GM12878 (cell line): ENCODE data around the gene FBRSL1. TPM values are rescaled to one million over a fixed set of nuclear protein-coding genes. Genes with fewer than 3 reads are reported as not detected.

Experiments used
- ATAC-seq: fragments of 200-7000 bp; cut with Tn5 transposase; 3 replicates; pipeline ENCODE4 v1.9.1; 2020; ENCODE audit warnings: mild to moderate bottlenecking, moderate library complexity
- BruUV-seq: library from RNA; stranded (reverse); fragments of 400-500 nt; replicated peaks from 2 replicates; lab custom pipeline; 2021; lab: Mats Ljungman, UMichigan
- CTCF ChIA-PET: fragments of 300-600 bp; sonication (Branson Sonifier 250); formaldehyde crosslinking; extraction: SDS; loops from one replicate; lab custom pipeline; 2021; ENCODE audit warnings: inconsistent platforms; lab: Yijun Ruan, JAX
- POLR2A ChIA-PET: fragments of 350-600 bp; formaldehyde crosslinking; extraction: SDS; loops from one replicate; lab custom pipeline; 2021; ENCODE audit warnings: inconsistent platforms; lab: Charles Lee
- RAD21 ChIA-PET: fragments of 300-600 bp; sonication (Branson Sonifier 250); formaldehyde crosslinking; loops from one replicate; lab custom pipeline; 2023; ENCODE audit warnings: antibody characterized with exemption; ENCODE audit not compliant: unreplicated experiment; lab: Charles Lee
- SMC1A ChIA-PET: fragments of 300-600 bp; sonication (Branson Sonifier 250); formaldehyde crosslinking; loops from one replicate; lab custom pipeline; 2023; ENCODE audit not compliant: unreplicated experiment, uncharacterized antibody; lab: Charles Lee
- DNase-seq: peaks from one replicate; pipeline ENCODE4 v3.0.0-alpha.2; 2011; ENCODE audit warnings: low read depth, low spot score
- FAIRE-seq: peaks from 3 replicates; lab custom pipeline; 2011; peaks lifted over from hg19 to GRCh38; lab: Jason Lieb, UNC
- H2AFZ ChIP-seq: 2 replicates; pipeline ENCODE4 v1.6.0; 2011; ENCODE audit warnings: low read depth, low read length, control low read depth; ENCODE audit not compliant: control insufficient read depth
- H3K27ac ChIP-seq: 2 replicates; pipeline ENCODE4 v1.5.1; 2011; ENCODE audit warnings: control low read depth; ENCODE audit not compliant: control insufficient read depth, insufficient read depth
- H3K27me3 ChIP-seq, 2 experiments: replicated peaks in 1 of 2; 2 replicates each; pipeline versions ENCODE4 v1.6.0 to v1.6.1; 2011; ENCODE audit warnings: low read length in 1 of 2; ENCODE audit not compliant: control insufficient read depth in 2 of 2, insufficient read depth in 2 of 2
- H3K36me3 ChIP-seq, 2 experiments: 2 replicates each; pipeline ENCODE4 v1.5.1; 2011; ENCODE audit warnings: low read length in 1 of 2; ENCODE audit not compliant: control insufficient read depth in 2 of 2, insufficient read depth in 2 of 2
- H3K4me1 ChIP-seq: 2 replicates; pipeline ENCODE4 v1.6.1; 2011; ENCODE audit warnings: mild to moderate bottlenecking, low read length, moderate library complexity, mixed read lengths; ENCODE audit not compliant: control insufficient read depth, insufficient read depth
- H3K4me2 ChIP-seq: 2 replicates; pipeline ENCODE4 v1.6.0; 2011; ENCODE audit warnings: control low read depth; ENCODE audit not compliant: control insufficient read depth, insufficient read depth
- H3K4me3 ChIP-seq: fragments of 200-600 bp; sonication (generic); 2 replicates; pipeline ENCODE4 v1.5.1; 2016
- H3K79me2 ChIP-seq: 2 replicates; pipeline ENCODE4 v1.6.0; 2011; ENCODE audit warnings: low read length; ENCODE audit not compliant: control insufficient read depth, insufficient read depth
- H3K9ac ChIP-seq: 2 replicates; pipeline ENCODE4 v1.8.0; 2011; ENCODE audit warnings: low read length, control low read depth, mixed read lengths; ENCODE audit not compliant: control insufficient read depth, insufficient read depth
- H3K9me3 ChIP-seq: replicated peaks from 3 replicates; pipeline ENCODE4 v1.5.1; 2011; ENCODE audit warnings: mild to moderate bottlenecking, low read length; ENCODE audit not compliant: control insufficient read depth, insufficient read depth
- H4K20me1 ChIP-seq: 2 replicates; pipeline ENCODE4 v1.6.0; 2011; ENCODE audit not compliant: control insufficient read depth, insufficient read depth
- MTA3 ChIP-seq: IDR thresholded peaks from 2 replicates; pipeline ENCODE4 v1.6.1; 2012; ENCODE audit warnings: low read length, inconsistent platforms, borderline replicate concordance
- RAD51 ChIP-seq: fragments of 450-650 bp; IDR thresholded peaks from 2 replicates; pipeline ENCODE4 v1.6.1; 2016; ENCODE audit warnings: moderate library complexity, mild to moderate bottlenecking, inconsistent platforms
- TBL1XR1 ChIP-seq: IDR thresholded peaks from 2 replicates; pipeline ENCODE4 v1.6.1; 2012; ENCODE audit warnings: low read depth, low read length, improper control_type of control experiment
- WGBS: methylation state at CpG from one replicate; pipeline ENCODE4 v1.1.6; 2016; ENCODE audit warnings: low lambda C conversion rate; ENCODE audit not compliant: insufficient replicate concordance, insufficient coverage; ENCODE audit errors: missing lambda C conversion rate; 5-methylcytosine and 5-hydroxymethylcytosine counted together
- in situ Hi-C: fragments of 300-500 bp; cut with MboI; formaldehyde crosslinking; loops from 9 replicates; pipeline ENCODE4 v1.14.3; 2018; ENCODE audit warnings: mixed read lengths
- intact Hi-C: fragments of 100-400 bp; cut with micrococcal nuclease; formaldehyde crosslinking; loops from one replicate; pipeline ENCODE4 v1.14.2; 2022; ENCODE audit not compliant: unreplicated experiment
- polyA plus RNA-seq, 11 experiments: library from polyadenylated mRNA; depleted of rRNA in 4 of 11; unstranded in 6 of 11; stranded (reverse) in 5 of 11; fragments of >200 nt; fragmentation: Nextera tagmentation in 4 of 11; fragmentation: Illumina TruSeq in 1 of 11; extraction: Ambion mirVana in 4 of 11; extraction: Trizol in 1 of 11; gene quantifications; 1 replicate in 1 of 11; 2 replicates in 10 of 11; pipeline versions ENCODE4 v1.2.1 to v1.2.3, GENCODE V29; 2011 to 2016; ENCODE audit warnings: inconsistent platforms in 2 of 11, missing spikeins in 2 of 11, low read depth in 1 of 11
- total RNA-seq, 4 experiments: library from RNA; depleted of rRNA in 3 of 4; stranded (reverse); fragments of >200 nt in 3 of 4; fragmentation: Illumina TruSeq in 1 of 4; extraction: Trizol in 1 of 4; gene quantifications; 2 replicates each; pipeline versions ENCODE4 v1.2.1 to v1.2.3, GENCODE V29; 2013 to 2021
- TF ChIP-seq, protein P1 (sequence below): fragments of 450-650 bp; IDR thresholded peaks from 2 replicates; pipeline ENCODE4 v1.6.1; 2014; ENCODE audit warnings: mild to moderate bottlenecking
- TF ChIP-seq, protein P2 (sequence below): fragments of 150-350 bp; IDR thresholded peaks from 2 replicates; pipeline ENCODE4 v1.6.1; 2016; ENCODE audit warnings: low read depth, low read length
- TF ChIP-seq, protein P3 (sequence below): fragments of 450-650 bp; formaldehyde crosslinking; IDR thresholded peaks from 2 replicates; pipeline ENCODE4 v1.5.0; 2022; ENCODE audit warnings: mild to moderate bottlenecking, missing genetic modification characterization

Gene FBRSL1
- total and polyA plus RNA-seq, 10 of the 15 experiments (the other 5 are each of a cell fraction or from before 2014, with no cell fraction given): 0.19 to 55.1 (median 4.1) TPM

DNA sequence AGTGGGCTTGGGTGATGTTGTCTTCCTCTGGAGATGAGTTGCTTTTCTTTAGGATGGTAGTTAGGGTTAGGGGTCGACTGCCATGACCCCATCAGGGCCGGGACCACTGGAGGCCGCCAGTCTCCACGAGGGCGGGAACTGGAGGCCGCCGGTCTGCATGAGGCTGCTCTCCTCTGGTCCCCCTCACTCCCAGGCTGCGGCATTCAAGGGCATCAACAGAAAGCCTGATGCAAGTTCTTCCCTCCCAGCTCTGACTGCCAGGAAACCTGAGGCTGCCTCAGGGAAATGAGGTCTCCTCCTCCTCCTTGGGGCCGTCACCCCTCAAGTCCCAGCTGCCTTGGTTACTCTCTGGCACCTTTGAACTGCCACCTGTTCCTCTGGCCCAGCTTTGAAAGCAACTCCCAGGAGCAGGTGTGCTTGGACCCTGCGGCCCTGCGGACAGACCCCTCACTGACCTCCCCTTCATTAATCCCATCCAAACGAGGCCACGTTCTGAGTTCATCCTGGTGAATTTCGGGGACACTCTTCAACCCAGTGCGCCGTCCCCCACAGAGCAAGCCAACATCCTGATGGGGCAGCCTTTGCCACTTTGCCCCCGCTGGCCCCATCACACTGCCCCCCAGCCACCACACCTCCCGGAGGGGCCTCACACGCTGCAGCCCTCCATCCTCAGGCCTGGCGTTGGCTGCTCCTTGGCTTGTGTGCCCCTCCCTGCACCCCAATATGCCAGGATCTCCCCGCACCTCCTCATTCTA lies 37.2 kb upstream of the FBRSL1 start:
- Histone ChIP-seq H3K9me3 (no peaks in the 10 kb centered on the region; the same call in 2 of the 3 replicates), H3K27ac (no peak overlapping the region), H3K9ac (no peak overlapping the region), H3K36me3 (no peaks in the 10 kb centered on the region)
- RAD21 ChIA-PET: no interaction called here
- in situ Hi-C loops (no loop called here), intact Hi-C loops (no loop called here)
- ATAC-seq: no peak
- 68% methylated on average over 21 of the region's 21 CpGs for WGBS
- TF ChIP-seq, protein P1, sequence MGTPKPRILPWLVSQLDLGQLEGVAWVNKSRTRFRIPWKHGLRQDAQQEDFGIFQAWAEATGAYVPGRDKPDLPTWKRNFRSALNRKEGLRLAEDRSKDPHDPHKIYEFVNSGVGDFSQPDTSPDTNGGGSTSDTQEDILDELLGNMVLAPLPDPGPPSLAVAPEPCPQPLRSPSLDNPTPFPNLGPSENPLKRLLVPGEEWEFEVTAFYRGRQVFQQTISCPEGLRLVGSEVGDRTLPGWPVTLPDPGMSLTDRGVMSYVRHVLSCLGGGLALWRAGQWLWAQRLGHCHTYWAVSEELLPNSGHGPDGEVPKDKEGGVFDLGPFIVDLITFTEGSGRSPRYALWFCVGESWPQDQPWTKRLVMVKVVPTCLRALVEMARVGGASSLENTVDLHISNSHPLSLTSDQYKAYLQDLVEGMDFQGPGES: no peak
- TF ChIP-seq, protein P2, sequence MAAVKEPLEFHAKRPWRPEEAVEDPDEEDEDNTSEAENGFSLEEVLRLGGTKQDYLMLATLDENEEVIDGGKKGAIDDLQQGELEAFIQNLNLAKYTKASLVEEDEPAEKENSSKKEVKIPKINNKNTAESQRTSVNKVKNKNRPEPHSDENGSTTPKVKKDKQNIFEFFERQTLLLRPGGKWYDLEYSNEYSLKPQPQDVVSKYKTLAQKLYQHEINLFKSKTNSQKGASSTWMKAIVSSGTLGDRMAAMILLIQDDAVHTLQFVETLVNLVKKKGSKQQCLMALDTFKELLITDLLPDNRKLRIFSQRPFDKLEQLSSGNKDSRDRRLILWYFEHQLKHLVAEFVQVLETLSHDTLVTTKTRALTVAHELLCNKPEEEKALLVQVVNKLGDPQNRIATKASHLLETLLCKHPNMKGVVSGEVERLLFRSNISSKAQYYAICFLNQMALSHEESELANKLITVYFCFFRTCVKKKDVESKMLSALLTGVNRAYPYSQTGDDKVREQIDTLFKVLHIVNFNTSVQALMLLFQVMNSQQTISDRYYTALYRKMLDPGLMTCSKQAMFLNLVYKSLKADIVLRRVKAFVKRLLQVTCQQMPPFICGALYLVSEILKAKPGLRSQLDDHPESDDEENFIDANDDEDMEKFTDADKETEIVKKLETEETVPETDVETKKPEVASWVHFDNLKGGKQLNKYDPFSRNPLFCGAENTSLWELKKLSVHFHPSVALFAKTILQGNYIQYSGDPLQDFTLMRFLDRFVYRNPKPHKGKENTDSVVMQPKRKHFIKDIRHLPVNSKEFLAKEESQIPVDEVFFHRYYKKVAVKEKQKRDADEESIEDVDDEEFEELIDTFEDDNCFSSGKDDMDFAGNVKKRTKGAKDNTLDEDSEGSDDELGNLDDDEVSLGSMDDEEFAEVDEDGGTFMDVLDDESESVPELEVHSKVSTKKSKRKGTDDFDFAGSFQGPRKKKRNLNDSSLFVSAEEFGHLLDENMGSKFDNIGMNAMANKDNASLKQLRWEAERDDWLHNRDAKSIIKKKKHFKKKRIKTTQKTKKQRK: no peak
- TF ChIP-seq, protein P3, sequence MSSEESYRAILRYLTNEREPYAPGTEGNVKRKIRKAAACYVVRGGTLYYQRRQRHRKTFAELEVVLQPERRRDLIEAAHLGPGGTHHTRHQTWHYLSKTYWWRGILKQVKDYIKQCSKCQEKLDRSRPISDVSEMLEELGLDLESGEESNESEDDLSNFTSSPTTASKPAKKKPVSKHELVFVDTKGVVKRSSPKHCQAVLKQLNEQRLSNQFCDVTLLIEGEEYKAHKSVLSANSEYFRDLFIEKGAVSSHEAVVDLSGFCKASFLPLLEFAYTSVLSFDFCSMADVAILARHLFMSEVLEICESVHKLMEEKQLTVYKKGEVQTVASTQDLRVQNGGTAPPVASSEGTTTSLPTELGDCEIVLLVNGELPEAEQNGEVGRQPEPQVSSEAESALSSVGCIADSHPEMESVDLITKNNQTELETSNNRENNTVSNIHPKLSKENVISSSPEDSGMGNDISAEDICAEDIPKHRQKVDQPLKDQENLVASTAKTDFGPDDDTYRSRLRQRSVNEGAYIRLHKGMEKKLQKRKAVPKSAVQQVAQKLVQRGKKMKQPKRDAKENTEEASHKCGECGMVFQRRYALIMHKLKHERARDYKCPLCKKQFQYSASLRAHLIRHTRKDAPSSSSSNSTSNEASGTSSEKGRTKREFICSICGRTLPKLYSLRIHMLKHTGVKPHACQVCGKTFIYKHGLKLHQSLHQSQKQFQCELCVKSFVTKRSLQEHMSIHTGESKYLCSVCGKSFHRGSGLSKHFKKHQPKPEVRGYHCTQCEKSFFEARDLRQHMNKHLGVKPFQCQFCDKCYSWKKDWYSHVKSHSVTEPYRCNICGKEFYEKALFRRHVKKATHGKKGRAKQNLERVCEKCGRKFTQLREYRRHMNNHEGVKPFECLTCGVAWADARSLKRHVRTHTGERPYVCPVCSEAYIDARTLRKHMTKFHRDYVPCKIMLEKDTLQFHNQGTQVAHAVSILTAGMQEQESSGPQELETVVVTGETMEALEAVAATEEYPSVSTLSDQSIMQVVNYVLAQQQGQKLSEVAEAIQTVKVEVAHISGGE: no peak
- TF ChIP-seq TBL1XR1: no peak
- no peak for TF ChIP-seq MTA3
- TF ChIP-seq RAD51: no peak
- TF ChIP-seq, all 136 proteins: peak for 0
- Histone ChIP-seq H3K79me2 (no peaks in the 10 kb centered on the region), H4K20me1 (no peaks in the 10 kb centered on the region), H2AFZ (no peak overlapping the region), H3K27me3 (no peaks in the 10 kb centered on the region), H3K4me3 (no peak overlapping the region), H3K4me1 (peaks cover 21% of the 10 kb centered on the region), H3K4me2 (no peak overlapping the region)
- no peak for FAIRE-seq
- DNase-seq: no peak
- ChIA-PET POLR2A (no interaction called here), SMC1A (no interaction called here), CTCF (no interaction called here)
- BruUV-seq: no TSS peak
